HG03025 (cell line): ENCODE measurements around the gene SORCS2.

Source experiments
- ATAC-seq: cut with Tn5 transposase; IDR thresholded peaks from one replicate; pipeline ENCODE4 v1.9.1; 2021; ENCODE audit warnings: mild to moderate bottlenecking, moderate library complexity; ENCODE audit not compliant: unreplicated experiment, low FRiP score

SORCS2 gene

DNA sequence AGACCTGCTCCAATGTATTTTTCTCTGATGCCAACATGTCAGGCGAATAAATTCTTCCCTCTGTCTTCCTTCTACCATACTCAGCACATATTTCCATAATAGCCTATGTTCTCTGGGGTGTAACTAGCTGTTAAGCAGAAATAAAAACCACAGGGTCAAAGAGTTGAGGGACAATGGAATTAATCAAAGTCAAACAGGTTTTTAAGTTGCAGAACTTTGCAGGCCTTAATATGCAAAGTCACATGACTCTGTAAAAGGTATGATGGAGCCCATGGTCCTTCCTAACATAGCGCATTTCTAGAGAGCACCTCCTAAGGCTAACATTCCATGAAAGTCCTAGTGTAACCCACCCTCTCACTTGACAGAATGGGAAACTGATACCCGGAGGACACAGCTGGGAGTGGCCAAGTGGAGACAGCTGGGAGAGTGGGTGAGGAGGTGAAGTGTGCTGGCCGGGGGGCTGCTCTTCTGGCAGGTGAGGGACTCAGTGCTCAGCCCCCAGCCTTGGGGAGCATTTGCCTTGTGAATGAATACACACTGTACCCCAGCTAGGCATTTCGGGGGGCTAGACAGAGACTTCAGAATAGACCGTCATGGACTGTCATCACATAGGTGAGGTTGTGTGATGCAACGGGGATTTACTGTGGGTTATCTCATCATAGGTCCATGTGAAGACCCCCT is 8.4 kb upstream of the SORCS2 start:
- ATAC-seq: no peak

GRCh38 chr4:7185487-7186030 is 6.8 kb upstream of the SORCS2 start:
- no peak for ATAC-seq

GRCh38 chr4:7186031-7186430 is 6.3 kb upstream of the SORCS2 start:
- no peak for ATAC-seq

DNA sequence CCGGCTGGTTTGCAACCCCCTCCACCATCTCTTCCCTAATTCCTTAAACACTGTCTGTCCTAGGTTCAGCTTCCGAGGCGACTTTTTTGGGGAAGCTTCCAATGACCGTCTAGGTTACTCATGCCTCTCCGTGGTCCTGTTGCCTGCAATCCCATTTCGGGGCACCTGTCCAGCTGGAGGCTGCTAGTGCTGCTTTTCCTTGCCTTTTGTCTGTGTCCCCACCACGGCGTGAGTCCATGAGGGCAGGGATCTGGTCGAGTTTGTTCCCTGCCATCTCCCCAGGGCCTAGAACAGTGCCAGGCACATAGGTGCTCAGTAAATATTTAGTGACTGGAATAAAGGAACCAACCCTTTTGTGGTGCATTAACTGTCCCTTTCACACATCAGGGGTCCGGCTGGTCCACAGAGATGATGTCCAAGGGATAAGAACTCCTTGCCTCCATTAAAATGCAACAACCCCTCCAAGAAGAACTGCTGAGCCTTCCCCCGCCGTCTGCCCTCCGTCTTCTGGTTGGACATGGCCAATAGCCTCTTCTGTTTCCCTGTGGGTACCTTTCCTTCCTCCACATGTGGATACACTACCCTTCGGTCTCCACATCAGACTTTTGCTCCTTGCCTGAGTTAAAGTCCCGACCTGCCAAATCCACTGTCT is 5.7 kb upstream of the SORCS2 start:
- ATAC-seq: no peak

DNA sequence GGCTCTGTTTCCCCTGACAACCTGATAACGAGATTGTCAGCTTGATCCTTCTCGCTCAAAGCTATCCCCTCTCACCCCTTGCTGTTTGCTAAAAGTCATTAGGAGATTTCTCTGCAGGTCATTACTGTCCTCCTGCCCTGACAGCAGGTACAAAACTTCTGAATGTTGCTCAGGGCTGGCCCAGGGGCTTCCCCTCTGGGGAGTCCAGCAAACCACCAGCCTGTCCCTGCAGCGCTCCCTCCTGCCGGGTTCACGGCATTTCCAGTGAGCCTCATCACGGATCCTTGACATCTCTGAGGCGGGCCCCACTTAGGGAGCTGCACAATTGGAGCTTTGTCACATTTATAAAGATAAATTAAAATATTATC is 5.2 kb upstream of the SORCS2 start:
- ATAC-seq: no peak

DNA sequence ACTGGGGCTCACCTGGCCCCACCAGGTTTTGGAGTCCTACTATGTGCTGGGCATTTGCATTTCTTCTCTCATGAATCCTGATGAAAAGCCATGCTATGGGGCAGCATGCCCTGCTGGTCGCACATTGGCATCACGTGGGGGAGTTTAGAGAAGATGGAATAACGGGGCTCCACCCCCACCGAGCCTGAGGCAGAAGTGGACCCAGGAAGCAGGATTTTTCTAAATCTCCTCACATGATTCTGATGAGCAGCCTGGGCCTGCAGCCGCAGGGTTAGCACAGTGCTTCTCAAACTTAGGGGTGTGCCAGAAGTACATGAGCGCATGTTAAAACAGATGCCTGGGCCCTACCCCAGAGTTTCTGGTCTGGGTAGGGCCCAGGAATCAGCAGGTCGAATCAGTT is 4.6 kb upstream of the SORCS2 start:
- ATAC-seq: no peak

GRCh38 chr4:7189066-7189465 is 3.3 kb upstream of the SORCS2 start:
- no peak for ATAC-seq

DNA sequence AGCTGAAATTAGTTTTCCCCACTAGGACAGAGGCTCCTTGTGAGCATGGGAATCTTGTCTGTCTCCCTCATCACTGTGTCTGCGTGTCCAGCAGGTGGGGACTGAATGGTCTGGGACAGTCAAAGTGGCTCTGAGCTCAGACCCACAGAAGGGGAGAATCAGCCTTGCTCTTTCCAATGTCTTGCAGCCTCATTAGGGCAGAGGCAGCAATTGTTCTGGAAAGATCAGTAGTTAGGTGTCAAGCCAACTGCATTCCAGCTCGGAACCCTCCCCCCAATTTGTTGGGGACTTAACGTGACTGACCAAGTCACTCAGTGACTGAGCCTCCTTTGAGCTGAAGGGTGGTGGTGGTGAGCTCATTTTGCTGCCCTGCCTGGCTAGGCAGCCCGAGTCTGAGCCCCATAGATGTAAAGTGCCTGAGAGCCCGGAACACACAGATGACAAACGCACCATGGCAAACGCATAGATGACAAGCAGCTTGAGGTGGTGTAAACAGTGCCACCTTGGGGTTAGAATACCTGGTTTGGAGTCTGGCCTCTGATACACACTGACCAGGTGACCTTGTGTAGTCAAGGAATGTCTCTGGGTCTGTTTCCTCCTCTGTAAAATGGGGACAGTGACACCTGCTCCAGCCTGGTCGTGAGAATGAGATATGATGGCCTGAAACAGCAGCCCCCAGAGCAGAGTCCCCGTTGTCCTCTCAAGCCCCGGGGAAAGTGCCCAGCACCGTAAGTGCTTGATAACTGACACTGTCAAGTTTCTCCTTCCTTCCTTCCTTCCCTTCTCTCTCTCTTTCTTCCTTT is 2.7 kb upstream of the SORCS2 start:
- ATAC-seq: no peak

- no peak for ATAC-seq
These were observed 2.1 kb upstream of the SORCS2 start for GRCh38 chr4:7190278-7190594.

DNA sequence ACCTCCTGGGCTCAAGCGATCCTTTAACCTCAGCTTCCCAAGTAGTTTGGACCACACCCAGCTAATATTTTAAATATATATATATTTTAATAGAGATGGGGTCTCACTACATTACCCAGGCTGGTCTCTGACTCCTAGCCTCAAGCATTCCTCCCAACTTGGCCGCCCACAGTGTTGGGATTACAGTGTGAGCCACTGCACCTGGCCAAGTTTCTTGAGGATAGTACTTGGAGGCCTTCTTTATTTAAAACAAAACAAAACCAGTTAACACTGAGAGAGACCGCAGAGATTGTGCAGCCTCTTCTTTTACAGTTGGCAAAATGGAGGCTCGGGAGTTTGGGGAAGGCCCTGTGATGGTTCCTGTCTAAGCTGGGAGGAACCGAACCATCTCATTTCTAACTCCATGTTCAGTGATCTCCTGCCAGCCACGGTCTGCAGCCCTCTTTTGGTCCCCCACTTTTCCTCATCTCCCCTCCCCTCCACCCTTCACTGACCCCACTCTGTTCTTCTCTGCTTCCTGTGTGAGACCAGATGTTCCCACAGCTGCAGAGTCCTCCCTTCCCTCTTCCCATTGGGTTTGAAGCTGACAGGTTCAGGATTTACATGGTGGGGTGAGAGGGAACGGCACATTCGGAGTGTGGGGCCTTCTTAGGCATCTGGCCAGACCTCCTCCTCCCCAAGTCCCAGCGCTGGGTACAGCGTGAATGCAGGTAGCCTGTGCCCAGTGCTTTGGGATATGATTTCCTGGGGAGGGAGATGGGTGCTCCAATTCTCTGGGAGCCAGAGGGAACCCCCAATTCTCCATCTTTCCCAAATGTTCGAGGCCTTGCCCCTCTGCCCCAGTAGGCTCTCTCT is 1.4 kb upstream of the SORCS2 start:
- no peak for ATAC-seq

DNA sequence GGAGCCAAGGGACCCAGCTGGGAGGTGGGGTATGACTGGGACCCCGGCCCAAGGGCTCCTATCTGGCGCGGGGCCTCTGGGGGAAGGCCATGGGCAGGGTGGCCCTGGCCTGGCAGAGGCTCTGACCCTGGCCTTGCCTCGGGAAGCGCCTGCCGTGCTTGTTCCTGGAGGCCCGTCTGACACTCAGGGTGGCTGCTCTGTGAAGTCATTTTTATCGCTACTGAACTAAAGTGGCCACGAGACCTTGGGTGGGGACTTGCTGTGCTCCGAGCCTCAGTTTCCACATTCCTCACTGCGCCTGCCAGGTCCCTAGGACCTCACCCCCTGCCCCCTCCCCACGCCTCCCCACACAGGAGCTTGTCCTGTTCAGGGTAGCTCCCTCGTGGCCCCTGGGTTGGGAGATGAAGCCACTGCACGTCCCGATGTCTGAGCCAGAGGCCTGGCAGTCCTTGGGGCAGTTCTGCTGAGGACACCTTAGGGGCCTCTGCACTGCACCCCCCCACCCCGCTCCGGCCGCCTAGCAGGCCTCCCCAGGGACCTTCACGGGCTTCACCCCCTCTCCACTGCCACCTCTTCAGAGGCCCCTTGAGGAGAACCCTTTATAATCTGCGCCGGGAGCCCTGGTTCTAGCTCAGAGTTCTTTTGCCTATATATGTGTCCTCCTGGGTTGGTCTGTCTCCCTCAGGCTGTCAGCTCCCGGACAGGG is 639 bp upstream of the SORCS2 start:
- no peak for ATAC-seq

DNA sequence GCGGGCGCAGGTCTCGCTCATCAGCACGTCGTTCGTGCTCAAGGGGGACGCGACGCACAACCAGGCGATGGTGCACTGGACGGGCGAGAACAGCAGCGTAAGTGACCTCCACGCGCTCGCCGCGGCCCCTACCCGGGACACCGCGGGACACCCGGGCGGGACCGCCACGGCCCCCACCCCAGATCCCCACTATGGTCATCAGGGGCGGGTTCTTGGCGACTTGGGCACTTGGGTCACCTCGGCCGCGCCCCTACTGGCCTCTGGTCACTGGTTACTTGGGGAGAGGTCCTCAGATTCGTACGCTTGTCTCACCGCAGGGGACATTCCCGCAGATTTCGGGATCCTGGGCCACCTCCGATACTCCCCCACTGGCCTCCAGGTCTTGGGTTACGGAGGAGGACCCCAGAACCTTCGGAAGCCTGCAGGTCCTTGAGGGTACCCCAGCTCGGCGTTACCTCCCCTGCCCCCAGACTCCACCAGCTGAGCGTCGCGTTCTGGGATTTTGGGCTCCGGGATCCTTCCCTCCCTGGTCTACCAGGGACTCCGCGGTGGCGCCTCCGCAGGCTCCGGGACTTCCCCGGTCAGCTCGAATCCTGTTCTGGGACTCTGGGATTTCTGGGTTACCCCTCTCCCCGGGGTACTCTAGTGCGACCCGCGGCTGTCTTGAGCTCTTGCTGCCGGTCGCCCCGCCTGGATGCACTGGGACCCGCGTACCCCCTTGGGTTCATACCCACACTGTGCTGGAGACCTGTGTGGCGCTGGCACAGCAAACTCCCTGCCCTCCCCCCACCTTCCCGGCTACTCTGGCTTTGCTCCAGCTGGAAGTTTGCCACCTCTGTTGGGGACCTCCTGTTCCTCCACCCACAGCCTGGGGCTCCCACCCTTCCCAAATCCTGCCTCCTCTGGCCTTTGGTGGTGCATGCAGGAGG is 956 bp downstream of the SORCS2 start:
- no peak for ATAC-seq

DNA sequence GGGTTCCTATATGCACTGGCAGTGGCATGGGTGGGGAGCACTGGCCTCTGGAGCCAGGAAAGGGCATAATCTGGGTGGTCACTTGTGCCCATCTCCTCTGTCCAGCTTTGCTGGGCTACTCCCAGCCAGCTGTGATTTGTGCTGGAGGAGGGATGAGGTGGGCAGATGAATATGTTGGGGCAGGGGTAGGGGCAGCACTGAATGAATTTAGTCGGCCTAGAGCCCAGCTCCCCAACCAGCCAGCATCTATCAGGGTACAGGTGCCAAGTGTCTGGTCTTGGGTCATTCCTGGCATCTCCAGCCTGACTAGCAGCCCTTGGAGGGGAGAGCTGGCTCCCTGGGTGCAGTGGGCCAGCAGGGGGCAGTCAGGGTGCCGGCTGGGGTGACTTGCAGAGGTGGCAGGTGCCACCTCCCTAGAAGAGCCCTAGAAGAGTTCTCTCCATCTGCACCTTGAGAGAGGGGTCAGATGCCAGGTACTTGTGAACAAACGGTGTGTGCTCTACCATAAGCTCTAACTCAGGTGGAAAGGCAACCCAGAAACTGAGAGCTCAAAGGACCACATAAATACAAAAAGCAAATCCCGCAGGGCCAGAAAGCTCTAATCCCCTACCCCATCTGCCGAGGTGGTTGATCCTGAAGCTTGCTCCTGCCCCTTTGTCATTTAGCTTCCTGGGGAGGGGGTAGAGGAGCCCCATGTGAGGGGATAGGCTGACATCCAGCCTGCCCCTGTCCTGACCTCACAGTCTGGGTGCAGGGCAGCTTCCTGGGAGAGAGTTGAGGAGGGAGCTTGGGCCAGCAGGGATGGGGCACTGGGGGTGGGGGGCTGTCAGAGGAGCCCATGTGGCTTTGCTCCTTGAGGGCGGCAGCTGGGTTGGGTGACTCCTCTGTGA is 2.2 kb downstream of the SORCS2 start:
- no peak for ATAC-seq

- no peak for ATAC-seq
These were observed 2.8 kb downstream of the SORCS2 start for GRCh38 chr4:7195141-7195515.

- ATAC-seq: no peak
These were observed 3.4 kb downstream of the SORCS2 start for GRCh38 chr4:7195546-7196287.

GRCh38 chr4:7196288-7196651 is 3.9 kb downstream of the SORCS2 start:
- no peak for ATAC-seq

DNA sequence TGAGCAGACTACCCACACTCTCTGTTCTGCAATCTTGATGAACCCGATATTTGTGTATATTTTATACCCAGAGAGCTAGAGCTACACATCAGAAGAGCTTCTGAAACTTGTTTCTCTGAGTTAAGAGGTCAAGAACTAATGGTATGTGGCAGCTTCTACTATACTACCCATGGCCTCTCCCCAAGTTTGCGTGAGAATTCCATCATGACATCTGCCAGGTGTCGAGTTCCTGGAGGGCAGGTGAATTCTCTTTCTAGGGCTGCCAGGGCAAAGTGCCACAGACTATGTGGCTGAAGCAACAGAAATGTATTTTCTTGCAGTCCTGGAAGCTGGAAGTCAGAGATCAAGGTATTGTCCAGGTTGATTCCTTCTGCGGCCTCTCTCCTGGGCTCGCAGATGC is 4.4 kb downstream of the SORCS2 start:
- no peak for ATAC-seq

- no peak for ATAC-seq
These were observed 5.6 kb downstream of the SORCS2 start for GRCh38 chr4:7197910-7198309.
